Activated CD8-positive, alpha-beta T cell treated with anti-CD3 and anti-CD28 coated beads, Interleukin-2, amount 10 ng/mL, durations not matched to agents 7 days and 5 days (primary cell): ENCODE data around the gene RIMKLB. TPM values are rescaled to one million over a fixed set of nuclear protein-coding genes. Genes with fewer than 3 reads are reported as not detected.

Source experiments
- ATAC-seq: fragments of 150-1000 bp; cut with Tn5 transposase; one replicate; pipeline ENCODE4 v1.10.0; 2021; ENCODE audit warnings: moderate library complexity
- CTCF ChIA-PET: fragments of 350-600 bp; sonication (Branson Sonifier 250); formaldehyde crosslinking; loops from one replicate; lab custom pipeline; 2021; ENCODE audit warnings: antibody characterized with exemption; lab: Charles Lee
- POLR2A ChIA-PET: fragments of 350-600 bp; sonication (Branson Sonifier 250); formaldehyde crosslinking; loops from one replicate; lab custom pipeline; 2021; ENCODE audit warnings: antibody characterized with exemption; lab: Charles Lee
- DNase-seq: peaks from one replicate; pipeline ENCODE4 v3.0.0-alpha.2; 2020
- H3K27ac Mint-ChIP-seq: one replicate; pipeline ENCODE4 v1.8.0; 2021; ENCODE audit warnings: mild to moderate bottlenecking, mixed read lengths
- H3K27me3 Mint-ChIP-seq: one replicate; pipeline ENCODE4 v1.8.0; 2021; ENCODE audit warnings: low read depth, mixed read lengths
- H3K36me3 Mint-ChIP-seq: one replicate; pipeline ENCODE4 v1.8.0; 2021; ENCODE audit warnings: low read depth, mixed read lengths
- H3K4me1 Mint-ChIP-seq: one replicate; pipeline ENCODE4 v1.8.0; 2021; ENCODE audit warnings: low read depth, mixed read lengths
- H3K4me3 Mint-ChIP-seq: one replicate; pipeline ENCODE4 v1.8.0; 2021; ENCODE audit warnings: mild to moderate bottlenecking, mixed read lengths
- H3K9me3 Mint-ChIP-seq: one replicate; pipeline ENCODE4 v1.8.0; 2022; ENCODE audit warnings: mixed read lengths; ENCODE audit not compliant: insufficient read depth
- total RNA-seq, 2 experiments: library from RNA; stranded (reverse); gene quantifications; one replicate each; pipeline ENCODE4 v1.2.3, GENCODE V29; 2021

The RIMKLB gene
- total RNA-seq, 2 experiments from 2014 or later, result 7.9 to 9.0 TPM

DNA sequence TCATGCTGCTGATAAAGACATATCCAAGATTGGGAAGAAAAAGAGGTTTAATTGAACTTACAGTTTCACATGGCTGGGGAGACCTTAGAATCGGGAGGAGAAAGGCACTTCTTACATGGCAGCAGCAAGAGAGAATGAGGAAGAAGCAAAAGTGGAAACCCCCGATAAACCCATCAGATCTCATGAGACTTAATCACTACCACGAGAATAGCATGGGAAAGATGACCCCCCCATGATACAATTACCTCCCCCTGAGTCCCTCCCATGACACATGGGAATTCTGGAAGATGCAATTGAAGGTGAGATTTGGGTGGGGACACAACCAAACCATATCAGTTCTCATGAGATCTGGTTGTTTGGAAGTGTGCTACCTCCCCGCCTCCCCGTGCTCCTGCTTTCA, 25.4 kb upstream of the RIMKLB start:
- Mint-ChIP-seq H3K9me3 (no peaks in the 10 kb centered on the region), H3K27me3 (peaks cover 2% of the 10 kb centered on the region), H3K4me1 (peaks cover 2% of the 10 kb centered on the region), H3K4me3 (no peak overlapping the region), H3K27ac (no peak overlapping the region), H3K36me3 (no peaks in the 10 kb centered on the region)
- ChIA-PET POLR2A (no interaction called here), CTCF (no interaction called here)
- DNase-seq, result no peak
- no peak for ATAC-seq

DNA sequence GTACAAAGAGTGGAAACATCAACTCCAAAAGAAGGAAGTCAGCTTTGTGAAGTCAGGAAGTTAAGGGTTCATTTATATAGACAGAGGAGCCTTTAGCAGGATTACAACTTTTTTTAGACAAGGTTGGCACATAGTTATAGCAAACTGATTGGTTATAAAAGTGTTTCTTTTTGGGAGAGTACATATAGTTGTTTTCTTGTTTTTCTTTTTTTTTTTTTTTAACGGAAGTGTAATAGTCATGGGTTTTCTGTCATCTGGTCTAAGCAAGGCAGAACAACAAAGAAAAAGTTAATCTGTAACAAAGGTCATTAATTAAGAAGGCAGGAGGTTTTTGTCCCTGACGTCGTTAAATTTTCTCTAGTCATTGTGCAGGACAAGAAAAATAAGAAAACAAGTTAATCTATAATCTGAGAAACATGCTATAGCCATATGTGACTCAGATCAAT, 22.2 kb upstream of the RIMKLB start:
- ATAC-seq (no peak), DNase-seq (no peak)
- Mint-ChIP-seq H3K4me1 (peaks cover 2% of the 10 kb centered on the region), H3K4me3 (no peak overlapping the region), H3K27me3 (no peaks in the 10 kb centered on the region), H3K27ac (no peak overlapping the region), H3K36me3 (no peaks in the 10 kb centered on the region), H3K9me3 (no peaks in the 10 kb centered on the region)
- ChIA-PET POLR2A (interaction anchor here (0.6 kb wide), 1 partner anchor 27 kb away, joined by 3 read pairs; no protein-coding TSS in a partner anchor), CTCF (interaction anchor here (1.8 kb wide), 1 partner anchor 374 kb away, joined by 6 read pairs; no protein-coding TSS in a partner anchor)

DNA sequence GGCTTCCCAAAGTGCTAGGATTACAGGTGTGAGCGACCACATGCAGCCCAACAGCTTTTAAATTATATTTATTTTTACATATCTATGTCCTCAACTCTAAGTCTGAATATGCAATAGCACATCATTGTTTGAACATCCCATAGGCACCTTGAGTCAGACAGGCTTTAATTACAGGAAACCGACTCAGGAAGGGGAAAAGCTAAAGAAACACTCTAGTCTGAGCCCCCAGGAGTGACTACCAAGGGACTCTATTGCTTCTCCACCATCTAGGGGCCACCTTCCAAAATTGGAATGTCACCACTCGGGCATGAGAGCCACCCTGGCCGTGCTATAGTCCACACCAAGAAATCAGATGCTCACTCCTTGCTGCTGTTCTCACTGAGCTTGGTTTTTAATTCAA, 21.1 kb upstream of the RIMKLB start:
- no peaks in the 10 kb centered on the region for H3K36me3 Mint-ChIP-seq
- POLR2A ChIA-PET, result no interaction called here
- no peak overlapping the region for H3K4me3 Mint-ChIP-seq
- H3K27ac Mint-ChIP-seq, result no peak overlapping the region
- no peaks in the 10 kb centered on the region for H3K9me3 Mint-ChIP-seq
- no peak for ATAC-seq
- CTCF ChIA-PET, result interaction anchor here (0.9 to 1.8 kb wide), 4 partner anchors 11 to 373 kb away, joined by 3 to 8 read pairs (median 6); no protein-coding TSS in a partner anchor
- no peak for DNase-seq
- H3K4me1 Mint-ChIP-seq, result peaks cover 2% of the 10 kb centered on the region
- no peaks in the 10 kb centered on the region for H3K27me3 Mint-ChIP-seq

DNA sequence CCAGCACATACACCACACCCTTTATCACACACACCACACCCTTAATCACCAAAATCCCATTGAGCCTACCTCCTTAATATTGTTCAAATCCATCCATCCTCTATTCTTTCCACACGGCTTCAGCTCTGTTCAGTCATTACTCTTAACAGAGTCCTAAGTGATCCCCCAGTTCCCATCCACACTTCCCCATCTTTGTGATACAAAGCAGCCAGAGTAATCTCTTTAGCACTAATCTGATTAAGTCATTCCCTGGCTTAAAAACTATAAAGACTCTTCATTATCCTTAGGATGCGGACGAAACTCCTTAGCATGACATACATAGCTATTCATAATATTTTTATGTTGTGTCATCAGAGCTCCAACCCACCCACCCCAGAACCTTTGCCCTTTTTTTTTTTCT, 20.4 kb upstream of the RIMKLB start:
- ATAC-seq (no peak), DNase-seq (no peak)
- Mint-ChIP-seq H3K27me3 (no peaks in the 10 kb centered on the region), H3K4me3 (no peak overlapping the region), H3K36me3 (no peaks in the 10 kb centered on the region), H3K27ac (no peak overlapping the region), H3K9me3 (no peaks in the 10 kb centered on the region), H3K4me1 (peaks cover 2% of the 10 kb centered on the region)
- ChIA-PET CTCF (interaction anchor here (0.9 to 2.3 kb wide), 7 partner anchors 12 to 373 kb away, joined by 3 to 9 read pairs (median 7); no protein-coding TSS in a partner anchor), POLR2A (no interaction called here)

DNA sequence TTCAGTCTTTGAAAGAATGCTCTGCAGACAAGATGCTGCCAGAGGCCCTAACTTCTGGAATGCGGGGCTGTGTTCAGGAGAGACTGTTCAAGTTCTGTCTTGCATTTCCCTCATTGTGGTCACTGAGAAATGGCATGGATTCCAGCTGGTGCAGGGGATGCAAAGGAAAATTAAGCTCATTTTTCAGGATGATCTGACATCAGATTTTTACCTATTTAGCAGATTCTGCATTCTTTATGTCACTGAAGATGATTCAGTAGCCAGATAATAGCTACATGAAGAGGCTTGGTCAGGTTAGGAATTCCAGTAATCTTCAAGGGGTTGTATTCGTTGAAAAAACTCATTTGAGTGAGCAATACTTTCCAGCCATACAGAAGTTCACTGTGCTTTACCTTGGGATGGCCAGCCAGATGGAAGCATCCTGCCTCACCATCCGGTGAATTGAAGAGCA, 19.1 kb upstream of the RIMKLB start:
- no peaks in the 10 kb centered on the region for H3K9me3 Mint-ChIP-seq
- no peaks in the 10 kb centered on the region for H3K36me3 Mint-ChIP-seq
- ATAC-seq, result no peak
- POLR2A ChIA-PET, result no interaction called here
- CTCF ChIA-PET, result interaction anchor here (0.6 to 2.3 kb wide), 7 partner anchors 12 to 371 kb away, joined by 3 to 9 read pairs (median 4); no protein-coding TSS in a partner anchor
- H3K27me3 Mint-ChIP-seq, result no peaks in the 10 kb centered on the region
- H3K4me1 Mint-ChIP-seq, result peaks cover 2% of the 10 kb centered on the region
- no peak overlapping the region for H3K27ac Mint-ChIP-seq
- DNase-seq, result no peak
- H3K4me3 Mint-ChIP-seq, result no peak overlapping the region

DNA sequence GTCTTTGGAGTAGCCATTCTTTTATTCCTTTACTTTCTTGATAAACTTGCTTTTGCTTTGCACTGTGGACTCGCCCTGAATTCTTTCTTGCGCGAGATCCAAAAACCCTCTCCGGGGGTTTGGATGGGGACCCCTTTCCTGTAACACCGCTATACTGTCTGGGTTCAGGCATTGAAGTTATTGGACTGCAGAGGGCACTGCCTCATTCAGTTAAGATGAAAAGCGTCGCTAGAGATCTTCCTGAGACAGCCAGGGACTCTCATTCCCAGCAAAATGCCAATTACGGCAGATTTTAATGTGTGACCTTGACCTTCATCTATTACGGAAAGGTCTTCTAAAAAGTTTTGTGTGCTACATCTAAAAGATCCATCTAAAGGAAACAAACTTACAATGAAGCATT, 17.3 kb upstream of the RIMKLB start:
- ATAC-seq (no peak), DNase-seq (no peak)
- ChIA-PET POLR2A (no interaction called here), CTCF (interaction anchor here (0.7 to 3.1 kb wide), 7 partner anchors 14 to 383 kb away, joined by 3 to 28 read pairs (median 4); no protein-coding TSS in a partner anchor)
- Mint-ChIP-seq H3K4me3 (no peak overlapping the region), H3K4me1 (no peaks in the 10 kb centered on the region), H3K27me3 (peaks cover 6% of the 10 kb centered on the region), H3K9me3 (no peaks in the 10 kb centered on the region), H3K36me3 (no peaks in the 10 kb centered on the region), H3K27ac (no peak overlapping the region)

DNA sequence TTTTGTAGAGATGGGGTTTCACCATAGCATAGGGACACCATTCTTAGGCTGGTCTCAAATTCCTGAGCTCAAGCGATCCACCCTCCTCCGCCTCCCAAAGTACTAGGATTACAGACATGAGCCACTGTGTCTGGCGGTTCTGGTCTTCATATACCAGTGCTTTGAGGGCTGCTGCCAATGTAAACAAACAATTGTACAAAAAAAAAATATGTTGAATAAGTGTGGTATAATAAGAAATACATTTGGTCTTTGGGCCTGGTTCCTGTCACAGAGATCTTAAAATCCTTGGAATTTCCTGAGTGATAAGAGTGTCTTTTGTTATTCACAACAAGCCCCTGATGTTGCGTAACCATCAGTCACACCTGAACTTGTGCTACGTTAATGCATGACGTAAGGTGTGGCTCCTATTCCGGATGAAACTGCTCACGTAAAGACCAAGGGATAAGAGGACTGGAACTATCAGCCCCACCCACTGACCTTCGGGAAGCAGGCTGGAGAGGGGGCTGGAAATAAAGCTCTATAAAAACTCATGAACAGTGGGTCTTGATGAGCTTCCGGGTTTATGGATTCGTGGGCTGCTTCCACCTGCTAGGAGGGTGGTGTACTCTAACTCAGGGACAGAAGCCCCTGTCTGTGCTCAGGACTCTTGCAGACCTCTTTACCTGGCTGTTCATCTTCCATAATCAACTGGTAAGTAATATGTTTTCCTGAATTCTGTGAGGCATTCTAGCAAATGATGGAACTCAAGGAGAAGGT, 16.5 kb upstream of the RIMKLB start:
- Mint-ChIP-seq H3K36me3 (no peaks in the 10 kb centered on the region), H3K4me1 (no peaks in the 10 kb centered on the region), H3K9me3 (no peaks in the 10 kb centered on the region), H3K27ac (no peak overlapping the region), H3K4me3 (no peak overlapping the region), H3K27me3 (peaks cover 6% of the 10 kb centered on the region)
- DNase-seq (no peak), ATAC-seq (no peak)
- POLR2A ChIA-PET, result no interaction called here
- CTCF ChIA-PET, result interaction anchor here (0.6 to 3.1 kb wide), 21 partner anchors 14 to 705 kb away, joined by 3 to 28 read pairs (median 3); no protein-coding TSS in a partner anchor

DNA sequence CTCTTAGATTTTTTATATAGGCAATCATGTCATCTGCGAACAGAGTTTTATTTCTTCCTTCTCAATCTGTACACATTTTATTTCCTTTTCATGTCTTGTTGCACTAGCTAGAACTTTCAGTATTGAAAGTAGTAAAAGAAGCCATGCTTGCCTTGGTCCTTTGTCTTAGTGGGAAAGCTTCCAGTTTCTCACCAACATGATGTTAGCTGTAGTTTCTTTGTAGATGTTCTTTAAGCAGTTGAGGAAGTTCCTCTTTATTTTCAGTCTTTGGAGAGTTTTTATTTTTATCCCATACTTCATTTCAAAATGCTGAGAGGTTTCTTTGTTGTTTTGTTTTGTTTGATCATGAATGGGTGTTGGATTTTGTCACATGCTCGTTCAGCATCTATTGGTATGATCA, 12.7 kb upstream of the RIMKLB start:
- Mint-ChIP-seq H3K36me3 (no peaks in the 10 kb centered on the region), H3K4me1 (no peaks in the 10 kb centered on the region), H3K4me3 (no peak overlapping the region), H3K27ac (no peak overlapping the region), H3K27me3 (peaks cover 12% of the 10 kb centered on the region), H3K9me3 (no peaks in the 10 kb centered on the region)
- ChIA-PET POLR2A (no interaction called here), CTCF (interaction anchor here (1.7 kb wide), 1 partner anchor 364 kb away, joined by 8 read pairs; no protein-coding TSS in a partner anchor)
- ATAC-seq, result no peak
- DNase-seq, result no peak

DNA sequence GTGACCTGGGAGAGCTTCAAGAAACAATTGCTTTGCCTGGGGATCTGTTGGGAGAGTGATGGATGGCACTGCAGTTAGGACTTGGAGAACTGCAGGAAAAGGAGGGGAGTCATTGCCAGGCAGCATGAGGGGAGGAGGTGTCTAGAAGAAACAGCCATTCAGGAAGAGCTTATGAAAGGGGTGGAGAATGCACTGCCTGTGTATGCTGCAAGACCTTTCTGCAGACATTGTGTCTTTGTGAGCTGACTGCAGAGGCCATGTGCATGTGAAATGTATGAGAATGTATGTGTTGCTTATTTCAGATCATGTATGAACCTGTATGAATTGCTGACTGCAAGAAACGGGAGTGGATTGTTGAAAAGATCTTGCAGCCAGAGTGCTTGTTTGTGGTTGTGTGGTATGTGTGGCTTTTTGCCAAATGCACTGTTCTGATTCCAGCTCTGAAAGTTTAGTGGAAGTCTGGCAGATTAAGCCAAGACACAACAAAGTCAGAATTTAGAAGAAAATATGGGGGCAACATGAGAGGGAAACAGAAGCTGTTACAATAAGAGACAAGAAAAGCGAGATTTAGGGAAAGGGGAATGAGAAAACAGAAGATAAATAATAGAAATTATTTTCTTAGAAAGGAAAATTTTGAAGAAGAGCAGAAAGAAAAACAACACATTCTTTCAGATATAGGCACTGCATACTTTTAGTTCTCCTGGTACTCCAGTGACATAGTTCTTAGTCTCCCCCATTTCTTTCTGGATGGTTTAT, 9.8 kb upstream of the RIMKLB start:
- DNase-seq (no peak), ATAC-seq (peak; percentile 44)
- peaks cover 24% of the 10 kb centered on the region for H3K27me3 Mint-ChIP-seq
- H3K36me3 Mint-ChIP-seq, result no peaks in the 10 kb centered on the region
- ChIA-PET POLR2A (no interaction called here), CTCF (interaction anchor here (2.5 kb wide), 1 partner anchor 172 kb away, joined by 9 read pairs; no protein-coding TSS in a partner anchor)
- no peaks in the 10 kb centered on the region for H3K4me1 Mint-ChIP-seq
- H3K9me3 Mint-ChIP-seq, result no peaks in the 10 kb centered on the region
- H3K27ac Mint-ChIP-seq, result no peak overlapping the region
- no peak overlapping the region for H3K4me3 Mint-ChIP-seq

DNA sequence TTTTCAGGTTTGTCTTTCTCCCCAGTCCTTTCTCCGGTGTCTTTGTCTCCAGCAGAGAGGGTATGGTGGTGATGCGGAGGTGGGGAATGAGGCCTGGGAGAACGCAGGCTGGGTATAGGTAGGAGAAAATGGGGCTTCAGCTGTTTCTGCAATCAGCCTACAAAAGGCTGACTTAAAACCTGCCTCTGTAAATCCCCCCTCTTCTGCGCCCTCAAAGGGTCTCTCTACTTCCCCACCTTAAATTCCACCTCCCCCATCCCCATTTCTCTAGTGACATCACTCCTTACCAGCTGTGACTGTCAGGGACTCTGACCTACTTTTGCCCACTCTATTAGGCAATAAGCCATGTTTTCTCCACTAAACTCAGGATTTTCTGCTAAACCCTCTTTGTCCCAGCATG, 8.1 kb upstream of the RIMKLB start:
- peaks cover 21% of the 10 kb centered on the region for H3K27me3 Mint-ChIP-seq
- ChIA-PET POLR2A (no interaction called here), CTCF (no interaction called here)
- no peaks in the 10 kb centered on the region for H3K4me1 Mint-ChIP-seq
- DNase-seq (no peak), ATAC-seq (no peak)
- H3K9me3 Mint-ChIP-seq, result no peaks in the 10 kb centered on the region
- H3K27ac Mint-ChIP-seq, result no peak overlapping the region
- no peaks in the 10 kb centered on the region for H3K36me3 Mint-ChIP-seq
- H3K4me3 Mint-ChIP-seq, result no peak overlapping the region

DNA sequence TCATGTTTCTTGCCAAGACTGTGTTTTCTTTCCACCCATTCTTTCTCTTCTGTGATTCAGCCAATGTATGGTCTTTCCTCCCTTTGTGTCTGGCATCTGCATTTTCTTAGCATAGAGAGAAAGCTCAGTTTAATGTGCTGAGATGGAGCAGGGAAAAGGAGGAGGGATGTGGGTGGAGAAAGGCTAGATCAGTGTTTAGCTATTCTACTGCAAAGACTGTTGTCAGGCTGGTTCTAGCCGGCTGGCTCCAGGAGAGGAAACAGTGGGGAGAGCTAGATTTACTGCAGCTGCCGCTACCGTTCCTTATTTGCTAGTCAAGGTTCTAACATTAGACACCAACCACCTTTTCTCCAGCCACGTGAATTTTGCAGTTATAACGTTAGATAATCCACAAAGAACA, 5.2 kb upstream of the RIMKLB start:
- ChIA-PET POLR2A (no interaction called here), CTCF (interaction anchor here (1.3 to 1.8 kb wide), 2 partner anchors 356 to 357 kb away, joined by 4 to 7 read pairs; no protein-coding TSS in a partner anchor)
- H3K36me3 Mint-ChIP-seq, result no peaks in the 10 kb centered on the region
- H3K9me3 Mint-ChIP-seq, result no peaks in the 10 kb centered on the region
- peaks cover 9% of the 10 kb centered on the region for H3K4me1 Mint-ChIP-seq
- no peak overlapping the region for H3K4me3 Mint-ChIP-seq
- no peak overlapping the region for H3K27ac Mint-ChIP-seq
- peaks cover 26% of the 10 kb centered on the region for H3K27me3 Mint-ChIP-seq
- no peak for ATAC-seq
- no peak for DNase-seq
